ENCODE data around the gene PPM1A.

GRCh38 chr14:60204843-60205774 lies 43.9 kb upstream of the PPM1A start:
- TF ChIP-seq TARDBP (IDR thresholded peaks at IDR 0.05) (no peak), FOXK2 (IDR thresholded peaks at IDR 0.05) (no peak), BHLHE40 (IDR thresholded peaks at IDR 0.05; ENCODE audit: borderline replicate concordance) (no peak)
